K562 (cell line): ENCODE measurements around the gene PPIL6. TPM values are rescaled to one million over a fixed set of nuclear protein-coding genes. Genes with fewer than 3 reads are reported as not detected.

Source experiments
- ARNT ChIP-seq, 2 experiments: fragments of 450-650 bp; IDR thresholded peaks; 2 replicates each; pipeline ENCODE4 v1.6.1; 2016; ENCODE audit warnings: mild to moderate bottlenecking in 1 of 2
- E2F4 ChIP-seq: sonication (generic); formaldehyde crosslinking; IDR thresholded peaks from 2 replicates; pipeline ENCODE4 v1.8.0; 2022; ENCODE audit warnings: mild to moderate bottlenecking, low read depth, missing genetic modification reagents
- EP400 ChIP-seq: fragments of 450-650 bp; IDR thresholded peaks from 2 replicates; pipeline ENCODE4 v1.6.1; 2017; ENCODE audit warnings: antibody characterized with exemption, mild to moderate bottlenecking, moderate library complexity
- ETS1 ChIP-seq: conservative IDR thresholded peaks from 2 replicates; pipeline ENCODE4 v1.6.1; 2011; ENCODE audit warnings: low read depth, mild to moderate bottlenecking, low read length; ENCODE audit not compliant: control insufficient read depth
- GTF2E2 ChIP-seq: fragments of 200-800 bp; sonication (Bioruptor generic); IDR thresholded peaks from 2 replicates; pipeline ENCODE4 v1.6.1; 2016; ENCODE audit warnings: missing genetic modification characterization, missing compliant biosample characterization
- HLTF ChIP-seq: fragments of 450-650 bp; IDR thresholded peaks from 2 replicates; pipeline ENCODE4 v1.6.1; 2016
- MCM2 ChIP-seq: fragments of 450-650 bp; IDR thresholded peaks from 2 replicates; pipeline ENCODE4 v1.6.1; 2017; ENCODE audit warnings: low read depth, mild to moderate bottlenecking
- MTA3 ChIP-seq: fragments of 450-650 bp; formaldehyde crosslinking; IDR thresholded peaks from 2 replicates; pipeline ENCODE4 v1.6.1; 2017; ENCODE audit warnings: mild to moderate bottlenecking, borderline replicate concordance
- NELFE ChIP-seq: IDR thresholded peaks from 2 replicates; pipeline ENCODE4 v1.6.1; 2011; ENCODE audit warnings: mild to moderate bottlenecking; ENCODE audit not compliant: insufficient read depth, insufficient read length
- RCOR1 ChIP-seq, 2 experiments: IDR thresholded peaks; 2 replicates each; pipeline ENCODE4 v1.6.1; 2012; ENCODE audit warnings: low read depth in 2 of 2, low read length in 2 of 2, borderline replicate concordance in 1 of 2, improper control_type of control experiment in 1 of 2
- THAP7 ChIP-seq: fragments of 250-450 bp; sonication (Bioruptor Pico); IDR thresholded peaks from 2 replicates; pipeline ENCODE4 v1.5.0; 2021
- ZC3H8 ChIP-seq: fragments of 450-650 bp; IDR thresholded peaks from 2 replicates; pipeline ENCODE4 v1.6.1; 2017
- polyA plus RNA-seq, 8 experiments: library from polyadenylated mRNA; depleted of rRNA in 4 of 8; stranded (reverse) in 5 of 8; unstranded in 3 of 8; fragments of >200 nt; fragmentation: Nextera tagmentation in 2 of 8; fragmentation: Illumina TruSeq in 1 of 8; extraction: Ambion mirVana in 2 of 8; extraction: Trizol in 1 of 8; gene quantifications; 2 replicates each; pipeline versions ENCODE4 v1.2.1 to v1.2.3, GENCODE V29; 2011 to 2014; ENCODE audit warnings: inconsistent platforms in 1 of 8, missing spikeins in 1 of 8
- total RNA-seq, 7 experiments: library from RNA; depleted of rRNA in 6 of 7; stranded (reverse); fragments of >200 nt in 6 of 7; fragmentation: Illumina TruSeq in 2 of 7; extraction: Trizol in 2 of 7; gene quantifications; 2 replicates each; pipeline versions ENCODE4 v1.2.1 to v1.2.3, GENCODE V29; 2011 to 2021; ENCODE audit warnings: low replicate concordance in 1 of 7
- TF ChIP-seq, protein P1 (sequence below): fragments of 450-650 bp; IDR thresholded peaks from 2 replicates; pipeline ENCODE4 v1.6.1; 2016; ENCODE audit warnings: mild to moderate bottlenecking, moderate library complexity

PPIL6 gene
- total and polyA plus RNA-seq, 9 of the 15 experiments (the other 6 are each of a cell fraction or from before 2014, with no cell fraction given): 0.03 to 0.98 (median 0.41) TPM; not detected in 1

DNA sequence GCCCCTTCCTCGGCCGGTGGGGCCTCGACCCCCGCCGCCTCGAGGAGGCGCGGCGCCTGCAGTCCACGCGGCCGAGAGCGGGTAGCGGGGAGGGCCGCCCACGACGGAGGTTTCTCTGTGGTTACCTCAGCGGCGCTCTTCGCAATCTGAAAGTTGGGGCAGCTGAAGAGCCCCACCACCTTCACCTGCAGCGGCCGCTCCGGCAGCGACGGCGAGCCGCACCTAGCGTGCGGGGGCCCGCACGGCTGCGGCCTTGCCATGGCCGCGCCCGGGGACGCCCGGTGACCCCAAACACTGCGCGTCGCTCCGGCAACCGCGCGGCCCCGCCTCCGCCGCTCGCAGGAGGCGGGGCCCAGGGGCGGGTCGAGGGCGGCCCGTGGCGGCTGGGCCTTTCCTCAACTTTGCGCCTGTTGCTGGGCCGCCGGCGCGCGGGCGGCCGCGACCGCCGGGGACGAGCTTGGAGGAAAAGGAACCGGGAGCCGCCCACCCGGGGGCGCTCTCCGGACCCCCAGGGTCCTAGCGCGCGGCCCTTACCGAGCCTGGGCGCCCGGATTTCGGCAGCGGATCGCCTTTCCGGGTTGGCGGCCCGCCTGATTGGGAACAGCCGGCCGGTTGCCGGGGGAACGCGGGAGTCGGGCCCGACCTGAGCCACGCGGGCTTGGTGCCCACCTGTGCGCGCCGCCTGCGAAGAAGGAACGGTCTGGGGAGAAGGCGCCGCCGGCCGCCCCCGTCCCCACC lies at the start of gene PPIL6, which contains the start of gene SMPD2 (continued):
- TF ChIP-seq, protein P1, sequence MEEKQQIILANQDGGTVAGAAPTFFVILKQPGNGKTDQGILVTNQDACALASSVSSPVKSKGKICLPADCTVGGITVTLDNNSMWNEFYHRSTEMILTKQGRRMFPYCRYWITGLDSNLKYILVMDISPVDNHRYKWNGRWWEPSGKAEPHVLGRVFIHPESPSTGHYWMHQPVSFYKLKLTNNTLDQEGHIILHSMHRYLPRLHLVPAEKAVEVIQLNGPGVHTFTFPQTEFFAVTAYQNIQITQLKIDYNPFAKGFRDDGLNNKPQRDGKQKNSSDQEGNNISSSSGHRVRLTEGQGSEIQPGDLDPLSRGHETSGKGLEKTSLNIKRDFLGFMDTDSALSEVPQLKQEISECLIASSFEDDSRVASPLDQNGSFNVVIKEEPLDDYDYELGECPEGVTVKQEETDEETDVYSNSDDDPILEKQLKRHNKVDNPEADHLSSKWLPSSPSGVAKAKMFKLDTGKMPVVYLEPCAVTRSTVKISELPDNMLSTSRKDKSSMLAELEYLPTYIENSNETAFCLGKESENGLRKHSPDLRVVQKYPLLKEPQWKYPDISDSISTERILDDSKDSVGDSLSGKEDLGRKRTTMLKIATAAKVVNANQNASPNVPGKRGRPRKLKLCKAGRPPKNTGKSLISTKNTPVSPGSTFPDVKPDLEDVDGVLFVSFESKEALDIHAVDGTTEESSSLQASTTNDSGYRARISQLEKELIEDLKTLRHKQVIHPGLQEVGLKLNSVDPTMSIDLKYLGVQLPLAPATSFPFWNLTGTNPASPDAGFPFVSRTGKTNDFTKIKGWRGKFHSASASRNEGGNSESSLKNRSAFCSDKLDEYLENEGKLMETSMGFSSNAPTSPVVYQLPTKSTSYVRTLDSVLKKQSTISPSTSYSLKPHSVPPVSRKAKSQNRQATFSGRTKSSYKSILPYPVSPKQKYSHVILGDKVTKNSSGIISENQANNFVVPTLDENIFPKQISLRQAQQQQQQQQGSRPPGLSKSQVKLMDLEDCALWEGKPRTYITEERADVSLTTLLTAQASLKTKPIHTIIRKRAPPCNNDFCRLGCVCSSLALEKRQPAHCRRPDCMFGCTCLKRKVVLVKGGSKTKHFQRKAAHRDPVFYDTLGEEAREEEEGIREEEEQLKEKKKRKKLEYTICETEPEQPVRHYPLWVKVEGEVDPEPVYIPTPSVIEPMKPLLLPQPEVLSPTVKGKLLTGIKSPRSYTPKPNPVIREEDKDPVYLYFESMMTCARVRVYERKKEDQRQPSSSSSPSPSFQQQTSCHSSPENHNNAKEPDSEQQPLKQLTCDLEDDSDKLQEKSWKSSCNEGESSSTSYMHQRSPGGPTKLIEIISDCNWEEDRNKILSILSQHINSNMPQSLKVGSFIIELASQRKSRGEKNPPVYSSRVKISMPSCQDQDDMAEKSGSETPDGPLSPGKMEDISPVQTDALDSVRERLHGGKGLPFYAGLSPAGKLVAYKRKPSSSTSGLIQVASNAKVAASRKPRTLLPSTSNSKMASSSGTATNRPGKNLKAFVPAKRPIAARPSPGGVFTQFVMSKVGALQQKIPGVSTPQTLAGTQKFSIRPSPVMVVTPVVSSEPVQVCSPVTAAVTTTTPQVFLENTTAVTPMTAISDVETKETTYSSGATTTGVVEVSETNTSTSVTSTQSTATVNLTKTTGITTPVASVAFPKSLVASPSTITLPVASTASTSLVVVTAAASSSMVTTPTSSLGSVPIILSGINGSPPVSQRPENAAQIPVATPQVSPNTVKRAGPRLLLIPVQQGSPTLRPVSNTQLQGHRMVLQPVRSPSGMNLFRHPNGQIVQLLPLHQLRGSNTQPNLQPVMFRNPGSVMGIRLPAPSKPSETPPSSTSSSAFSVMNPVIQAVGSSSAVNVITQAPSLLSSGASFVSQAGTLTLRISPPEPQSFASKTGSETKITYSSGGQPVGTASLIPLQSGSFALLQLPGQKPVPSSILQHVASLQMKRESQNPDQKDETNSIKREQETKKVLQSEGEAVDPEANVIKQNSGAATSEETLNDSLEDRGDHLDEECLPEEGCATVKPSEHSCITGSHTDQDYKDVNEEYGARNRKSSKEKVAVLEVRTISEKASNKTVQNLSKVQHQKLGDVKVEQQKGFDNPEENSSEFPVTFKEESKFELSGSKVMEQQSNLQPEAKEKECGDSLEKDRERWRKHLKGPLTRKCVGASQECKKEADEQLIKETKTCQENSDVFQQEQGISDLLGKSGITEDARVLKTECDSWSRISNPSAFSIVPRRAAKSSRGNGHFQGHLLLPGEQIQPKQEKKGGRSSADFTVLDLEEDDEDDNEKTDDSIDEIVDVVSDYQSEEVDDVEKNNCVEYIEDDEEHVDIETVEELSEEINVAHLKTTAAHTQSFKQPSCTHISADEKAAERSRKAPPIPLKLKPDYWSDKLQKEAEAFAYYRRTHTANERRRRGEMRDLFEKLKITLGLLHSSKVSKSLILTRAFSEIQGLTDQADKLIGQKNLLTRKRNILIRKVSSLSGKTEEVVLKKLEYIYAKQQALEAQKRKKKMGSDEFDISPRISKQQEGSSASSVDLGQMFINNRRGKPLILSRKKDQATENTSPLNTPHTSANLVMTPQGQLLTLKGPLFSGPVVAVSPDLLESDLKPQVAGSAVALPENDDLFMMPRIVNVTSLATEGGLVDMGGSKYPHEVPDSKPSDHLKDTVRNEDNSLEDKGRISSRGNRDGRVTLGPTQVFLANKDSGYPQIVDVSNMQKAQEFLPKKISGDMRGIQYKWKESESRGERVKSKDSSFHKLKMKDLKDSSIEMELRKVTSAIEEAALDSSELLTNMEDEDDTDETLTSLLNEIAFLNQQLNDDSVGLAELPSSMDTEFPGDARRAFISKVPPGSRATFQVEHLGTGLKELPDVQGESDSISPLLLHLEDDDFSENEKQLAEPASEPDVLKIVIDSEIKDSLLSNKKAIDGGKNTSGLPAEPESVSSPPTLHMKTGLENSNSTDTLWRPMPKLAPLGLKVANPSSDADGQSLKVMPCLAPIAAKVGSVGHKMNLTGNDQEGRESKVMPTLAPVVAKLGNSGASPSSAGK: peak; percentile 100
- TF ChIP-seq HLTF (0 out of 2 replicates have a peak, but pooled peaks have one; percentile 11), MTA3 (0 out of 2 replicates have a peak, but pooled peaks have one; percentile 24), E2F4 (0 out of 2 replicates have a peak, but pooled peaks have one; percentile 26), THAP7 (CRISPR knock-in tag) (no peak), ARNT (IDR thresholded peaks at IDR 0.05) (no peak), NELFE (no peak), ETS1 (peak; percentile 63; the same call in 1 of the 2 replicates), ZC3H8 (no peak), RCOR1 (IDR thresholded peaks at IDR 0.05; ENCODE audit: borderline replicate concordance in 1 of 2, low read depth in 2 of 2, low read length in 2 of 2) (no peak), GTF2E2 (tag) (0 out of 2 replicates have a peak, but pooled peaks have one; percentile 57), EP400 (peak; percentile 70; the same call in 1 of the 2 replicates), MCM2 (no peak)
